Measurements from ENCODE around the gene CDKN2D. TPM values are rescaled to one million over a fixed set of nuclear protein-coding genes. Genes with fewer than 3 reads are reported as not detected.

Gene CDKN2D
- total RNA-seq (1 to 10 TPM in 3 of 5 donors, not detected in 2; 4.1 to 8.8 (median 5.5) TPM), polyA plus RNA-seq (10 to 100 TPM in 1 of 3 donors, 1 to 10 TPM in 2; 8.1 to 11.8 (median 9.3) TPM)
- long read RNA-seq, donor 1, transcript CDKN2D-202 (2 exons, 1,422 nt) = major isoform, 5 of 5 reads
- long read RNA-seq, donor 1, partial matches to known transcripts = 0 of 5 reads
- long read RNA-seq, donor 1, other reads (novel, unspliced or antisense) = 0 of 5 reads
- long read RNA-seq, donor 2, transcript CDKN2D-202 (2 exons, 1,422 nt) = major isoform, 13 of 14 reads
- long read RNA-seq, donor 2, partial matches to known transcripts = 0 of 14 reads
- long read RNA-seq, donor 2, other reads (novel, unspliced or antisense) = 0 of 14 reads
- long read RNA-seq, donor 3, transcript CDKN2D-202 (2 exons, 1,422 nt) = major isoform, 5 of 5 reads
- long read RNA-seq, donor 3, partial matches to known transcripts = 0 of 5 reads
- long read RNA-seq, donor 3, other reads (novel, unspliced or antisense) = 0 of 5 reads
- long read RNA-seq, donor 4, partial matches to known transcripts = 0 of 2 reads
- long read RNA-seq, donor 4, other reads (novel, unspliced or antisense) = 0 of 2 reads
- long read RNA-seq, donor 5, transcript CDKN2D-202 (2 exons, 1,422 nt) = major isoform, 9 of 11 reads
- long read RNA-seq, donor 5, partial matches to known transcripts = 0 of 11 reads
- long read RNA-seq, donor 5, other reads (novel, unspliced or antisense) = 0 of 11 reads
- long read RNA-seq, donor 6, transcript CDKN2D-202 (2 exons, 1,422 nt) = major isoform, 11 of 14 reads
- long read RNA-seq, donor 6, partial matches to known transcripts = 0 of 14 reads
- long read RNA-seq, donor 6, other reads (novel, unspliced or antisense) = 0 of 14 reads
- long read RNA-seq, donor 7, transcript CDKN2D-202 (2 exons, 1,422 nt) = major isoform, 8 of 9 reads
- long read RNA-seq, donor 7, partial matches to known transcripts = 0 of 9 reads
- long read RNA-seq, donor 7, other reads (novel, unspliced or antisense) = 0 of 9 reads
- long read RNA-seq, donor 8, transcript CDKN2D-202 (2 exons, 1,422 nt) = major isoform, 6 of 7 reads
- long read RNA-seq, donor 8, partial matches to known transcripts = 0 of 7 reads
- long read RNA-seq, donor 8, other reads (novel, unspliced or antisense) = 0 of 7 reads
- long read RNA-seq, donor 9, partial matches to known transcripts = 0 of 2 reads
- long read RNA-seq, donor 9, other reads (novel, unspliced or antisense) = 0 of 2 reads
- long read RNA-seq, donor 10 = 0 reads

GRCh38 chr19:10568826-10569651 is at the start of gene CDKN2D:
CDKN2D (minus strand) TSS chr19:10568979; CDS start chr19:10568653, 326 bp downstream.
- Histone ChIP-seq H3K27ac (peak within 1 kb of the TSS; percentile 85 to 94 (median 91)), H3K36me3 (peaks cover 0 to under 1% (median 0%) of the 10 kb centered on the region in 4 donors), H3K4me3 (peak within 1 kb of the TSS; percentile 83 to 97 (median 90)), H3K27me3 (no peaks in the 10 kb centered on the region), H3K4me1 (peaks cover 37 to 57% (median 50%) of the 10 kb centered on the region in 4 donors), H3K9me3 (no peaks in the 10 kb centered on the region)
- 0 to 1% (median 0%) methylated on average over 43 to 71 of the region's 71 CpGs for WGBS, 5 donors
- TF ChIP-seq EP300 (IDR thresholded peaks at IDR 0.05) (no peak), POLR2AphosphoS5 (IDR thresholded peaks at IDR 0.05) (peak; percentile 63 to 96 (median 73)), POLR2A (IDR thresholded peaks at IDR 0.05) (no peak)
- TF ChIP-seq, protein P1, sequence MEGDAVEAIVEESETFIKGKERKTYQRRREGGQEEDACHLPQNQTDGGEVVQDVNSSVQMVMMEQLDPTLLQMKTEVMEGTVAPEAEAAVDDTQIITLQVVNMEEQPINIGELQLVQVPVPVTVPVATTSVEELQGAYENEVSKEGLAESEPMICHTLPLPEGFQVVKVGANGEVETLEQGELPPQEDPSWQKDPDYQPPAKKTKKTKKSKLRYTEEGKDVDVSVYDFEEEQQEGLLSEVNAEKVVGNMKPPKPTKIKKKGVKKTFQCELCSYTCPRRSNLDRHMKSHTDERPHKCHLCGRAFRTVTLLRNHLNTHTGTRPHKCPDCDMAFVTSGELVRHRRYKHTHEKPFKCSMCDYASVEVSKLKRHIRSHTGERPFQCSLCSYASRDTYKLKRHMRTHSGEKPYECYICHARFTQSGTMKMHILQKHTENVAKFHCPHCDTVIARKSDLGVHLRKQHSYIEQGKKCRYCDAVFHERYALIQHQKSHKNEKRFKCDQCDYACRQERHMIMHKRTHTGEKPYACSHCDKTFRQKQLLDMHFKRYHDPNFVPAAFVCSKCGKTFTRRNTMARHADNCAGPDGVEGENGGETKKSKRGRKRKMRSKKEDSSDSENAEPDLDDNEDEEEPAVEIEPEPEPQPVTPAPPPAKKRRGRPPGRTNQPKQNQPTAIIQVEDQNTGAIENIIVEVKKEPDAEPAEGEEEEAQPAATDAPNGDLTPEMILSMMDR (IDR thresholded peaks at IDR 0.05) = peak in 5 of 7 experiments; percentile 36 to 89 (median 68)
- peak; percentile 100 for DNase-seq
- intact Hi-C loops (cut with DNase I; ENCODE audit: low total_unique reads) = no loop called here

- H3K27me3 ChIP-seq = no peaks in the 10 kb centered on the region
- H3K4me1 ChIP-seq = peaks cover 24 to 60% (median 39%) of the 10 kb centered on the region in 4 donors
- peaks cover 0 to 7% (median 0%) of the 10 kb centered on the region in 4 donors for H3K36me3 ChIP-seq
- H3K4me3 ChIP-seq = no peak overlapping the region
- WGBS, 5 donors = 64 to 77% (median 73%) methylated on average over 15 of the region's 15 CpGs
- peak overlapping the region; percentile 48 to 72 (median 65) for H3K27ac ChIP-seq
- DNase-seq = peak in 1 of 2 donors; percentile 42
- intact Hi-C loops (cut with DNase I; ENCODE audit: low total_unique reads) = no loop called here
- H3K9me3 ChIP-seq = no peaks in the 10 kb centered on the region
- TF ChIP-seq POLR2A (IDR thresholded peaks at IDR 0.05) (no peak), POLR2AphosphoS5 (IDR thresholded peaks at IDR 0.05) (no peak), EP300 (IDR thresholded peaks at IDR 0.05) (no peak)
- TF ChIP-seq, protein P1 (IDR thresholded peaks at IDR 0.05) = no peak
Observed at GRCh38 chr19:10617409-10618121, 48.8 kb upstream of the CDKN2D start.

DNA sequence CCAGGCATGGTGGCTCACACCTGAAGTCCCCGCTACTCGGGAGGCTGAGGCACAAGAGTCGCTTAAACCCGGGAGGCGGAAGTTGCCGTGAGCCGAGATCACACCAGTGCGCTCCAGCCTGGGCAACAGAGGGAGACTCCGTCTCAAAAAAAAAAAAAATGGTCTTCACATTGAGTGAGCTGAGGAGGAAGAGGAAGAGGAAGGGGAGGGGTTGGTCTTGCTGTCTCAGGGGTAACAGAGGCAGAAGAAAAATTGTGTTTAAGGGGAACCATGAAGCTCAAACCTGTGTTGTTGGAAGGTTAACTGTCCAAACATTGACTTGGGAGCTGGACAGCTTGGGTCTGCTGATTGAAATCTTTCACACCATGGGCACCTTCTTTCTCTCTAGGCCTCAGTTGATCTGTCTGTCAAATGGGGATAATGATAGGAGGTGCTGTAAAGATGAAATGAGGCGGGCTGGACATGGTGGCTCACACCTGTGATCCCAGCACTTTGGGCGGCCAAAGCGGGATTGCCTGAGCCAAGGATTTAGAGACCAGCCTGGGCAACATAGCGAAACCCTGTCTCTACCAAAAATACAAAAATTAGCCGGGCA is 46.7 kb upstream of the CDKN2D start:
- TF ChIP-seq POLR2A (IDR thresholded peaks at IDR 0.05) (no peak), POLR2AphosphoS5 (IDR thresholded peaks at IDR 0.05) (no peak), EP300 (IDR thresholded peaks at IDR 0.05) (no peak)
- TF ChIP-seq, protein P1 (IDR thresholded peaks at IDR 0.05) = no peak

More for the DNA sequence above, 46.7 kb upstream of the CDKN2D start:
- H3K4me3 ChIP-seq = no peak overlapping the region
- no peaks in the 10 kb centered on the region for H3K27me3 ChIP-seq
- DNase-seq = no peak
- intact Hi-C loops (cut with DNase I; ENCODE audit: low total_unique reads) = no loop called here
- peak overlapping the region in 3 of 5 donors; percentile 1 to 38 (median 16) for H3K27ac ChIP-seq
- H3K4me1 ChIP-seq = peaks cover 38 to 73% (median 49%) of the 10 kb centered on the region in 4 donors
- H3K36me3 ChIP-seq = no peaks in the 10 kb centered on the region
- WGBS, 5 donors = 92 to 96% (median 95%) methylated on average over 13 to 14 of the region's 14 CpGs
- H3K9me3 ChIP-seq = no peaks in the 10 kb centered on the region
